ENCODE measurements around the gene FANK1.

Gene FANK1

GRCh38 chr10:125928928-125929585 is 32.7 kb downstream of the FANK1 start:
- no peak for TF ChIP-seq CTCF (IDR thresholded peaks at IDR 0.05; ENCODE audit: control insufficient read depth, insufficient read depth, low read depth, low read length, missing control alignments)
- DNase-seq (ENCODE audit: low read depth): no peak
- no peak overlapping the region for H3K4me3 ChIP-seq (ENCODE audit: control insufficient read depth, low read depth, low read length)

GRCh38 chr10:125929618-125930017 is 33.3 kb downstream of the FANK1 start:
- no peak overlapping the region for H3K4me3 ChIP-seq (ENCODE audit: control insufficient read depth, low read depth, low read length)
- DNase-seq (ENCODE audit: low read depth): no peak
- TF ChIP-seq CTCF (IDR thresholded peaks at IDR 0.05; ENCODE audit: control insufficient read depth, insufficient read depth, low read depth, low read length, missing control alignments): no peak

- no peak for DNase-seq (ENCODE audit: low read depth)
- no peak overlapping the region for H3K4me3 ChIP-seq (ENCODE audit: control insufficient read depth, low read depth, low read length)
- TF ChIP-seq CTCF (IDR thresholded peaks at IDR 0.05; ENCODE audit: control insufficient read depth, insufficient read depth, low read depth, low read length, missing control alignments): no peak
Observed at GRCh38 chr10:125933693-125934092, 37.3 kb downstream of the FANK1 start.

GRCh38 chr10:125936331-125936730 is 40.0 kb downstream of the FANK1 start:
- TF ChIP-seq CTCF (IDR thresholded peaks at IDR 0.05; ENCODE audit: control insufficient read depth, insufficient read depth, low read depth, low read length, missing control alignments): no peak
- H3K4me3 ChIP-seq (ENCODE audit: control insufficient read depth, low read depth, low read length): no peak overlapping the region
- DNase-seq (ENCODE audit: low read depth): no peak

GRCh38 chr10:125940515-125940914 is 44.2 kb downstream of the FANK1 start:
- DNase-seq (ENCODE audit: low read depth): no peak
- TF ChIP-seq CTCF (IDR thresholded peaks at IDR 0.05; ENCODE audit: control insufficient read depth, insufficient read depth, low read depth, low read length, missing control alignments): no peak
- H3K4me3 ChIP-seq (ENCODE audit: control insufficient read depth, low read depth, low read length): no peak overlapping the region

GRCh38 chr10:125951290-125951689 is 54.9 kb downstream of the FANK1 start:
- TF ChIP-seq CTCF (IDR thresholded peaks at IDR 0.05; ENCODE audit: control insufficient read depth, insufficient read depth, low read depth, low read length, missing control alignments): no peak
- H3K4me3 ChIP-seq (ENCODE audit: control insufficient read depth, low read depth, low read length): no peak overlapping the region
- no peak for DNase-seq (ENCODE audit: low read depth)
